Neural cell (in vitro differentiated cells): Measurements from ENCODE around the gene RNF26.

Source experiments
- EP300 ChIP-seq: fragments of 450-650 bp; conservative IDR thresholded peaks from 2 replicates; pipeline ENCODE4 v1.6.1; 2014; ENCODE audit warnings: antibody characterized with exemption, mild to moderate bottlenecking, moderate library complexity; ENCODE audit not compliant: poor library complexity, severe bottlenecking
- EZH2 ChIP-seq: fragments of 200-600, 300-800 bp; shearing (Covaris generic), sonication (generic); IDR thresholded peaks from 2 replicates; pipeline ENCODE4 v1.6.1; 2014; ENCODE audit warnings: antibody characterized with exemption, low read length, borderline replicate concordance, mild to moderate bottlenecking; ENCODE audit not compliant: insufficient read depth, poor library complexity, severe bottlenecking
- MXI1 ChIP-seq: fragments of 450-650 bp; conservative IDR thresholded peaks from 2 replicates; pipeline ENCODE4 v1.6.1; 2014; ENCODE audit warnings: antibody characterized with exemption, mild to moderate bottlenecking; ENCODE audit not compliant: poor library complexity, severe bottlenecking
- POLR2AphosphoS5 ChIP-seq: IDR thresholded peaks from 2 replicates; pipeline ENCODE4 v1.6.1; 2012
- RAD21 ChIP-seq: fragments of 450-650 bp; conservative IDR thresholded peaks from 2 replicates; pipeline ENCODE4 v1.6.1; 2014; ENCODE audit warnings: antibody characterized with exemption, mild to moderate bottlenecking, moderate library complexity
- SMC3 ChIP-seq: fragments of 450-650 bp; conservative IDR thresholded peaks from 2 replicates; pipeline ENCODE4 v1.6.1; 2014; ENCODE audit warnings: antibody characterized with exemption, mild to moderate bottlenecking, moderate library complexity; ENCODE audit not compliant: poor library complexity
- TAF1 ChIP-seq: IDR thresholded peaks from 2 replicates; pipeline ENCODE4 v1.6.1; 2012; ENCODE audit warnings: low read depth
- TF ChIP-seq, protein P1 (sequence below): fragments of 450-650 bp; IDR thresholded peaks from 2 replicates; pipeline ENCODE4 v1.5.1; 2014; ENCODE audit warnings: antibody characterized with exemption, mild to moderate bottlenecking, moderate library complexity; ENCODE audit not compliant: poor library complexity, severe bottlenecking
- TF ChIP-seq, protein P2 (sequence below): IDR thresholded peaks from 2 replicates; pipeline ENCODE4 v1.6.1; 2012; ENCODE audit warnings: borderline replicate concordance

DNA sequence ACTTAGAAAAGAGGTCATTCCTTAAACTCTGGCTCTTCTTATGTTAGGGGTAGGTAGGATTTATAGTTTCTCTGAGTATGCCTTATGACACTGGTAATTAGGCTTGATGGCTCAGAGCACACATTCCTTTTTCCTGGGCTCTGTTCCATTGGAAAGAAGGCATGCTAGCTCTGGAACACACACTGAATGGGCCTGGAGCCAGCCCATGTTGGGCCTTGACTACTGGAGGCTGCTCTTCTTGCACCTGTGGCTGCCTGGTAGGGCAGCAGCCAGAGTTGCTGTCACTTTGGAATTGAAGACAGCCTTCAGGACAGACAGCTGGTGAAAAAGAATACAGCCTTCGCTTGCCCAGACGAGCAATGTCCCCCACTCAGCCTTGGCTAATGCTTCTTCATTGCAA lies 35.6 kb upstream of the RNF26 start:
- TF ChIP-seq TAF1 (no peak), EZH2 (no peak), EP300 (no peak), POLR2AphosphoS5 (no peak), RAD21 (no peak), SMC3 (no peak), MXI1 (no peak)
- TF ChIP-seq, protein P1, sequence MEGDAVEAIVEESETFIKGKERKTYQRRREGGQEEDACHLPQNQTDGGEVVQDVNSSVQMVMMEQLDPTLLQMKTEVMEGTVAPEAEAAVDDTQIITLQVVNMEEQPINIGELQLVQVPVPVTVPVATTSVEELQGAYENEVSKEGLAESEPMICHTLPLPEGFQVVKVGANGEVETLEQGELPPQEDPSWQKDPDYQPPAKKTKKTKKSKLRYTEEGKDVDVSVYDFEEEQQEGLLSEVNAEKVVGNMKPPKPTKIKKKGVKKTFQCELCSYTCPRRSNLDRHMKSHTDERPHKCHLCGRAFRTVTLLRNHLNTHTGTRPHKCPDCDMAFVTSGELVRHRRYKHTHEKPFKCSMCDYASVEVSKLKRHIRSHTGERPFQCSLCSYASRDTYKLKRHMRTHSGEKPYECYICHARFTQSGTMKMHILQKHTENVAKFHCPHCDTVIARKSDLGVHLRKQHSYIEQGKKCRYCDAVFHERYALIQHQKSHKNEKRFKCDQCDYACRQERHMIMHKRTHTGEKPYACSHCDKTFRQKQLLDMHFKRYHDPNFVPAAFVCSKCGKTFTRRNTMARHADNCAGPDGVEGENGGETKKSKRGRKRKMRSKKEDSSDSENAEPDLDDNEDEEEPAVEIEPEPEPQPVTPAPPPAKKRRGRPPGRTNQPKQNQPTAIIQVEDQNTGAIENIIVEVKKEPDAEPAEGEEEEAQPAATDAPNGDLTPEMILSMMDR: no peak
- TF ChIP-seq, protein P2, sequence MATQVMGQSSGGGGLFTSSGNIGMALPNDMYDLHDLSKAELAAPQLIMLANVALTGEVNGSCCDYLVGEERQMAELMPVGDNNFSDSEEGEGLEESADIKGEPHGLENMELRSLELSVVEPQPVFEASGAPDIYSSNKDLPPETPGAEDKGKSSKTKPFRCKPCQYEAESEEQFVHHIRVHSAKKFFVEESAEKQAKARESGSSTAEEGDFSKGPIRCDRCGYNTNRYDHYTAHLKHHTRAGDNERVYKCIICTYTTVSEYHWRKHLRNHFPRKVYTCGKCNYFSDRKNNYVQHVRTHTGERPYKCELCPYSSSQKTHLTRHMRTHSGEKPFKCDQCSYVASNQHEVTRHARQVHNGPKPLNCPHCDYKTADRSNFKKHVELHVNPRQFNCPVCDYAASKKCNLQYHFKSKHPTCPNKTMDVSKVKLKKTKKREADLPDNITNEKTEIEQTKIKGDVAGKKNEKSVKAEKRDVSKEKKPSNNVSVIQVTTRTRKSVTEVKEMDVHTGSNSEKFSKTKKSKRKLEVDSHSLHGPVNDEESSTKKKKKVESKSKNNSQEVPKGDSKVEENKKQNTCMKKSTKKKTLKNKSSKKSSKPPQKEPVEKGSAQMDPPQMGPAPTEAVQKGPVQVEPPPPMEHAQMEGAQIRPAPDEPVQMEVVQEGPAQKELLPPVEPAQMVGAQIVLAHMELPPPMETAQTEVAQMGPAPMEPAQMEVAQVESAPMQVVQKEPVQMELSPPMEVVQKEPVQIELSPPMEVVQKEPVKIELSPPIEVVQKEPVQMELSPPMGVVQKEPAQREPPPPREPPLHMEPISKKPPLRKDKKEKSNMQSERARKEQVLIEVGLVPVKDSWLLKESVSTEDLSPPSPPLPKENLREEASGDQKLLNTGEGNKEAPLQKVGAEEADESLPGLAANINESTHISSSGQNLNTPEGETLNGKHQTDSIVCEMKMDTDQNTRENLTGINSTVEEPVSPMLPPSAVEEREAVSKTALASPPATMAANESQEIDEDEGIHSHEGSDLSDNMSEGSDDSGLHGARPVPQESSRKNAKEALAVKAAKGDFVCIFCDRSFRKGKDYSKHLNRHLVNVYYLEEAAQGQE: no peak
